Cardiac muscle cell (in vitro differentiated cells and primary cell): ENCODE results near the gene PPA2. TPM values are rescaled to one million over a fixed set of nuclear protein-coding genes. Genes with fewer than 3 reads are reported as not detected.

Experiments
- DNase-seq, 2 donors: peaks; one replicate each; pipeline versions ENCODE4 v3.0.0 to v3.0.0-alpha.2; 2010 to 2017; ENCODE audit warnings: low read depth in 1 of 2, low spot score in 1 of 2
- H3K27ac ChIP-seq: fragments of 200-600 bp; sonication (generic); 2 replicates; pipeline ENCODE4 v1.5.1; 2016
- H3K27me3 ChIP-seq: fragments of 200-600 bp; sonication (generic); 2 replicates; pipeline ENCODE4 v1.6.0; 2016; ENCODE audit warnings: control low read depth
- H3K36me3 ChIP-seq: fragments of 200-600 bp; sonication (generic); 2 replicates; pipeline ENCODE4 v1.5.1; 2016; ENCODE audit warnings: control low read depth
- H3K4me1 ChIP-seq: fragments of 200-600 bp; sonication (generic); 2 replicates; pipeline ENCODE4 v1.8.1; 2017; ENCODE audit warnings: low read depth, mild to moderate bottlenecking, mixed run types
- H3K4me3 ChIP-seq: fragments of 200-600 bp; sonication (generic); 2 replicates; pipeline ENCODE4 v1.5.1; 2016; ENCODE audit warnings: mild to moderate bottlenecking
- H3K9me3 ChIP-seq: fragments of 200-600 bp; sonication (generic); 2 replicates; pipeline ENCODE4 v1.5.1; 2017; ENCODE audit warnings: low read depth, mild to moderate bottlenecking, control low read depth
- polyA plus RNA-seq: library from polyadenylated mRNA; unstranded; fragments of >200 nt; fragmentation: Nextera tagmentation; extraction: Ambion mirVana; gene quantifications from 2 replicates; pipeline ENCODE4 v1.2.1, GENCODE V29; 2016
- total RNA-seq: library from RNA; depleted of rRNA; stranded (reverse); fragments of >200 nt; gene quantifications from 2 replicates; pipeline ENCODE4 v1.2.3, GENCODE V29; 2016
- TF ChIP-seq, protein P1 (sequence below): IDR thresholded peaks from 2 replicates; pipeline ENCODE4 v1.5.1; 2012; ENCODE audit warnings: low read depth, mild to moderate bottlenecking, low read length

PPA2 gene
- total and polyA plus RNA-seq, 2 experiments from 2014 or later: 97.6 to 130 TPM

DNA sequence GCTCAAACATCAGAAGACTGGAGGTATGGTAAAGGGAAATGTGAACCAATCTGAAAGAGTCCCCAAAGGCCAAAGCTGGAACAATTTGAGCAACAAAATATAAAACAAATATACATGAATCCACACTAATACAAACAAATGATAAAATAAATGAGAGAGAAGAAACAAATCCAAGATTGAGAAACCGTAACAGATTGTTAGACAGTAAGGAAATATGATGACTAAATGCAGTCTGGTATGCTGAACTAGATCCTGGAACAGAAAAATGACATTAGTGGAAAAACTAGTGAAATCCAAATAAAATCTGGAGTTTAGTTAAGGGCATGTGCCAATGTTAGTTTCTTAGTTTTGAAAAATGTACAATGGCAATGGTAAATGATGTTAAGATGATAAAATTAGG lies 15.9 kb downstream of the PPA2 start:
- no peak overlapping the region for H3K4me3 ChIP-seq
- TF ChIP-seq, protein P1, sequence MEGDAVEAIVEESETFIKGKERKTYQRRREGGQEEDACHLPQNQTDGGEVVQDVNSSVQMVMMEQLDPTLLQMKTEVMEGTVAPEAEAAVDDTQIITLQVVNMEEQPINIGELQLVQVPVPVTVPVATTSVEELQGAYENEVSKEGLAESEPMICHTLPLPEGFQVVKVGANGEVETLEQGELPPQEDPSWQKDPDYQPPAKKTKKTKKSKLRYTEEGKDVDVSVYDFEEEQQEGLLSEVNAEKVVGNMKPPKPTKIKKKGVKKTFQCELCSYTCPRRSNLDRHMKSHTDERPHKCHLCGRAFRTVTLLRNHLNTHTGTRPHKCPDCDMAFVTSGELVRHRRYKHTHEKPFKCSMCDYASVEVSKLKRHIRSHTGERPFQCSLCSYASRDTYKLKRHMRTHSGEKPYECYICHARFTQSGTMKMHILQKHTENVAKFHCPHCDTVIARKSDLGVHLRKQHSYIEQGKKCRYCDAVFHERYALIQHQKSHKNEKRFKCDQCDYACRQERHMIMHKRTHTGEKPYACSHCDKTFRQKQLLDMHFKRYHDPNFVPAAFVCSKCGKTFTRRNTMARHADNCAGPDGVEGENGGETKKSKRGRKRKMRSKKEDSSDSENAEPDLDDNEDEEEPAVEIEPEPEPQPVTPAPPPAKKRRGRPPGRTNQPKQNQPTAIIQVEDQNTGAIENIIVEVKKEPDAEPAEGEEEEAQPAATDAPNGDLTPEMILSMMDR: no peak
- no peaks in the 10 kb centered on the region for H3K9me3 ChIP-seq
- peaks cover 14% of the 10 kb centered on the region for H3K4me1 ChIP-seq
- DNase-seq: no peak
- no peaks in the 10 kb centered on the region for H3K27me3 ChIP-seq
- H3K36me3 ChIP-seq: no peaks in the 10 kb centered on the region
- no peak overlapping the region for H3K27ac ChIP-seq

DNA sequence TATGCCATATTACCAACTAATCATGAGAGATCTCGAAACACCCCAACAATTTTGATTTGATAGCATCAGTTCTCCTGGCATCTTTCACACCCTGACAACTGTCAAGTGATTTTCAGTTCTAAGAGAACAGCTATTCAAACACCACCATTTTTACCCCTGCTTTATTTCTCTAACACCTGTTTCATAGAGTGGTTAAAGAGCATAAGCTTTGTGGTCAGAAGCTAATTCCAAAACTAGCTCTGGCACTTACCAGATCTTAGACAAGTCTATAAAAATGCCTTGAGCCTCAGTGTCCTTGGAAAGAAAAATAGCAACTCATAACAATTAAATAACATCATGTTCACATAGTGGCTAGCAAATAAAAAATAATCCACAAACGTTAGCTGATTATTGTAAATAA lies 17.9 kb downstream of the PPA2 start:
- peaks cover 14% of the 10 kb centered on the region for H3K4me1 ChIP-seq
- DNase-seq: peak in 1 of 2 donors; percentile 48

DNA sequence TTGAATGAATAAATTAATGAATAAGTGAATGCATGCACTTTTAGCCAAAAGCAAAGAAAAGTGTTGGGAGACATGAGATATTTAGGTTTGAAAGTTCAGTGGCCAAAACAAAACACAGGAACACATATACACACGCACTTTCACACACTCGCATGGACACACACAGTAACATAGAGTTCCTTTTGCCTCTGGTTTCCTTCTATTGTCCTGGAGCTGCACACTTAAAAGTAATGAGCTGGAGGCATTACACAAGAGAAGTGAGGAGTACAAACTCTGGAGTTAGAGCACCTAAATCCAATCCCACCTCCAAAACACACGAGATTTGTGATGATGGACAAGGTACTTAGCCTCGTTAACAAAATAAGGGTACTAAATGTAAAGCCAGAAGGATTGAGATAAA lies 18.7 kb downstream of the PPA2 start:
- H3K27me3 ChIP-seq: no peaks in the 10 kb centered on the region
- H3K9me3 ChIP-seq: no peaks in the 10 kb centered on the region
- peak in 1 of 2 donors; percentile 42 for DNase-seq
- no peaks in the 10 kb centered on the region for H3K36me3 ChIP-seq
- H3K4me3 ChIP-seq: no peak overlapping the region
- TF ChIP-seq, protein P1: no peak
- no peak overlapping the region for H3K27ac ChIP-seq
- peaks cover 14% of the 10 kb centered on the region for H3K4me1 ChIP-seq

More for the DNA sequence above, 17.9 kb downstream of the PPA2 start:
- Histone ChIP-seq H3K27me3 (no peaks in the 10 kb centered on the region), H3K27ac (no peak overlapping the region), H3K36me3 (no peaks in the 10 kb centered on the region), H3K4me3 (no peak overlapping the region), H3K9me3 (no peaks in the 10 kb centered on the region)
- TF ChIP-seq, protein P1: no peak

DNA sequence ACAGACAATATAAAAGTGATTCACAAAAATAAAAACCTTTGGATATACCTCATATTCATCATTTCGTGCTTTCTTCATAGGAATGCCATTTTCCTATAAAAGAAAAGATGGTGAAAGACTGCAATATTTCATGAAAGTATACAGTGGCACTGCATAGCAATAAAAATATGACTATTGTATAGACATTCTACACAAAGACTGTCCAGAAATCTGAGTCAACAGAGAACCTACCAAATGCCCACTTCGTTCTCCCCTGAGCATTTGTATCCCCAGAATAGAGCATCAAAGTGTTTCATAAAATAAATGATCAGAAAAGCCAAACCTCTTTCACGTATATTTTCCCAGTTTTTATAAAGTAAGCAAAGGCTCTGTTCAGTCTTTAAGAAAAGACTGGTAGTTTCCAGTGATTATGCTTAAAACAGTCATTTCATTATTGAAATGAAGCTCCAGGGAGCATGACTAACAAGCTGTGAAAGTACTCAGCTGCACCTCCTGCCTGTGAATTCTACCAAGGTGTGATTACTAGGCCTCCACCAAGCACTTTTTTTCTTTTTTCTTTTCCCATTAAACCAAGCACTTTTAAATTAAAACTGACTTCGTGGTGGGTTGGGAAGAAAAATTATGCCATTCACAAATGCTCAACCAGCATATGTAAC lies 20.2 kb downstream of the PPA2 start:
- Histone ChIP-seq H3K36me3 (no peaks in the 10 kb centered on the region), H3K4me3 (no peak overlapping the region), H3K9me3 (no peaks in the 10 kb centered on the region), H3K4me1 (peaks cover 14% of the 10 kb centered on the region), H3K27ac (no peak overlapping the region), H3K27me3 (no peaks in the 10 kb centered on the region)
- TF ChIP-seq, protein P1: no peak
- no peak for DNase-seq

DNA sequence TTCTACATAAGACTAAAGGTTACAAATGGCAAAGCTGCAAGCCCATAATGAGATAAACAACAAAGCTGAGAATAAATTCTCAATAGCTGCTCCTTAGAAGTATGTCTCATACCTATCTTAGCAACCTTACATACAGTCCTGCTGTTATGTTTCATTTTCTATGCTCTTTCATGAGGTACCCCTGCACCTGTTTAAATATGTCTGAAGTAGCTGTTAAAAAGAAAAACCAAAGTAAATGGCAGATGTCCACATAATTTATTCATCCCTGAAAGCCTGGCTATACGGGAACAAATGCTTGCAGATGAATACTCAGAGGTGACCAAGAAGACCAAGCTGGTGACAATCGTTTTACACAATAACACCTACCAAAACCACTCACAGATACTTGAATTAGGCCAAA lies 22.5 kb downstream of the PPA2 start:
- H3K4me1 ChIP-seq: peaks cover 9% of the 10 kb centered on the region
- H3K4me3 ChIP-seq: no peak overlapping the region
- no peaks in the 10 kb centered on the region for H3K27me3 ChIP-seq
- H3K36me3 ChIP-seq: no peaks in the 10 kb centered on the region
- TF ChIP-seq, protein P1: no peak
- no peak overlapping the region for H3K27ac ChIP-seq
- no peaks in the 10 kb centered on the region for H3K9me3 ChIP-seq
- no peak for DNase-seq
